ENCODE data around the gene PRX. TPM values are rescaled to one million over a fixed set of nuclear protein-coding genes. Genes with fewer than 3 reads are reported as not detected.
A peak's percentile ranks its signal among the peaks of the same experiment; 100 is the strongest.

PRX gene
- total RNA-seq, 1 experiment from 2014 or later, result 4.8 TPM

DNA sequence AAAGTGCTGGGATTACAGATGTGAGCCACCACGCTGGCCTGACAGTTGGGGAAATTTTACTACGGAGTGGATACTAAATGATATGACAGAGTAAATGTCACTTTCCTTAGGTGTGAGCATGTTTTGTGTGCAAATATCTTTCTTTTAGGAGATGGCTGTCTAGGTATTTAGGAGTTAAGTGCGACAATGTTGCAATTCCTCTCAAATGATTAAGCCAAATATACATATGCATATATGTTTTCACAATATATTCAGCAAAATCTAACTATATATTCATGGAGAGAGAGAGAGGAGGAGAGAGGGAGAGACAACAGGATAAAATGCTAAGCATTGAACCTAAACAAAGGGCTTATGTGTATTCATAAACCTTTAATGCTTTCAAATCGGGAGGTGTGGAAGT, 36.3 kb upstream of the PRX start:
- Histone ChIP-seq H3K27ac (ENCODE audit: low read depth, low read length) (no peak overlapping the region), H3K9ac (ENCODE audit: low read length) (no peak overlapping the region), H3K4me2 (ENCODE audit: low read length) (no peak overlapping the region), H4K20me1 (ENCODE audit: insufficient read depth) (no peaks in the 10 kb centered on the region), H3K36me3 (ENCODE audit: control insufficient read depth in 1 of 2, insufficient read depth in 2 of 2, low read length in 2 of 2) (peaks cover 3 to 5% of the 10 kb centered on the region in 2 experiments; a peak in 1 of 4 replicates), H3K79me2 (ENCODE audit: insufficient read depth, low read length) (no peaks in the 10 kb centered on the region), H3K4me3 (replicated peaks in 1 of 2; ENCODE audit: low read depth in 1 of 2, low read length in 2 of 2) (no peak overlapping the region), H3K4me1 (ENCODE audit: control insufficient read depth in 1 of 2, insufficient read depth in 2 of 2, low read length in 2 of 2) (peaks cover 20 to 28% of the 10 kb centered on the region in 2 experiments), H3K9me3 (ENCODE audit: control insufficient read depth in 1 of 2, insufficient read depth in 1 of 2, low read depth in 1 of 2, low read length in 2 of 2) (no peaks in the 10 kb centered on the region), H3K27me3 (ENCODE audit: insufficient read depth, low read length) (no peaks in the 10 kb centered on the region), H2AFZ (ENCODE audit: low read depth, low read length, poor library complexity, severe bottlenecking) (no peak overlapping the region), H3K9me2 (ENCODE audit: insufficient read depth) (no peaks in the 10 kb centered on the region)
- ChIA-PET CTCF (no interaction called here), RAD21 (ENCODE audit: low non-redundant PET in 1 of 2, low total read pairs in 2 of 2, uncharacterized antibody in 2 of 2, unreplicated experiment in 2 of 2) (no interaction called here), POLR2A (no interaction called here)
- DNase-seq (ENCODE audit: low read depth, low spot score) (no peak), ATAC-seq (no peak)
- no TSS peak for BruUV-seq (replicated peaks)
- intact Hi-C loops (cut with micrococcal nuclease), result no loop called here
- no peak for TF ChIP-seq JUND (IDR thresholded peaks at IDR 0.05)

DNA sequence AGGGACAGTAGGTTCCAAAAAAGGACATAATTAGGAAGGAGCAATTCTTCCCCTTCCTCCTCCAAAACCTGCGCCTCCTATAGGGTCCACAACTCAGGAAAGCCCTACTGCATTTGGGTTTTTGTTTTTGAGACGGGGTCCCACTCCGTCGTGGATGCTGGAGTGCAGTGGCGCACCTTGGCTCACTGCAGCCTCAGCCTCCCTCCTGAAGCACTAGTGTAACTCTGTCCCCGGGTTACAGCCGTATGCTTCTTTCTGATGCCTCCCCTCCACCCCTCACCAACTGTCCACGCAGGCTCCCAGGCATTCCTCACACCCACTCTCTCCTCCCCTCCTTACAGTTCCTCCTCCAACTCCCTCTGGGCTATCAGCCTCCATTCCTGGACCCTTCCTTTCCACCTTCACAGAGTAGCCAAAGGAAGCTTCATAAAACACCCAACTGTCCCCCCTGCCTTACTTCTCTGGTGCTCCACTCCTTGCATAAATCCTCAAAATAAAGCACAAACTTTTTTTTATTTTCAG, 33.1 kb upstream of the PRX start:
- no peak for DNase-seq (ENCODE audit: low read depth, low spot score)
- Histone ChIP-seq H3K4me1 (ENCODE audit: control insufficient read depth in 1 of 2, insufficient read depth in 2 of 2, low read length in 2 of 2) (peaks cover 20 to 31% of the 10 kb centered on the region in 2 experiments), H3K4me2 (ENCODE audit: low read length) (peak overlapping the region; percentile 89), H3K27me3 (ENCODE audit: insufficient read depth, low read length) (no peaks in the 10 kb centered on the region), H4K20me1 (ENCODE audit: insufficient read depth) (no peaks in the 10 kb centered on the region), H3K9me3 (ENCODE audit: control insufficient read depth in 1 of 2, insufficient read depth in 1 of 2, low read depth in 1 of 2, low read length in 2 of 2) (no peaks in the 10 kb centered on the region), H3K9me2 (ENCODE audit: insufficient read depth) (no peaks in the 10 kb centered on the region), H3K4me3 (replicated peaks in 1 of 2; ENCODE audit: low read depth in 1 of 2, low read length in 2 of 2) (no peak overlapping the region), H3K27ac (ENCODE audit: low read depth, low read length) (peak overlapping the region; percentile 97), H2AFZ (ENCODE audit: low read depth, low read length, poor library complexity, severe bottlenecking) (no peak overlapping the region), H3K36me3 (ENCODE audit: control insufficient read depth in 1 of 2, insufficient read depth in 2 of 2, low read length in 2 of 2) (peaks cover 11 to 13% of the 10 kb centered on the region in 2 experiments; a peak in 3 of 4 replicates), H3K79me2 (ENCODE audit: insufficient read depth, low read length) (peaks cover 25% of the 10 kb centered on the region), H3K9ac (ENCODE audit: low read length) (peak overlapping the region; percentile 33)
- no TSS peak for BruUV-seq (replicated peaks)
- intact Hi-C loops (cut with micrococcal nuclease), result no loop called here
- RAD21 ChIA-PET (ENCODE audit: low non-redundant PET in 1 of 2, low total read pairs in 2 of 2, uncharacterized antibody in 2 of 2, unreplicated experiment in 2 of 2), result no interaction called here
- TF ChIP-seq EGR1 (IDR thresholded peaks at IDR 0.05; ENCODE audit: low read depth) (0 out of 2 replicates have a peak, but pooled peaks have one; percentile 11), POLR2AphosphoS5 (IDR thresholded peaks at IDR 0.05; ENCODE audit: low read depth, low read length) (peak; percentile 56), CEBPB (IDR thresholded peaks at IDR 0.05; ENCODE audit: low read depth) (no peak)
- no peak for ATAC-seq
- POLR2A ChIA-PET, result no interaction called here
- CTCF ChIA-PET, result interaction anchor here (1.1 kb wide), 1 partner anchor 17 kb away, joined by 5 read pairs; no protein-coding TSS in a partner anchor
